ENCODE results near the gene METTL16. TPM values are rescaled to one million over a fixed set of nuclear protein-coding genes. Genes with fewer than 3 reads are reported as not detected.

The METTL16 gene
- polyA plus RNA-seq, 1 experiment: 16.9 TPM

GRCh38 chr17:2369551-2370210, 142.0 kb downstream of the METTL16 start:
- CTCF ChIA-PET: interaction anchor here (0.9 to 2.1 kb wide), 4 partner anchors 13 to 47 kb away, joined by 3 to 13 read pairs (median 6); no protein-coding TSS in a partner anchor
- no peaks in the 10 kb centered on the region for H3K27me3 ChIP-seq (ENCODE audit: control insufficient read depth, insufficient read depth, low read length)
- H3K4me3 ChIP-seq (ENCODE audit: low read depth, low read length): no peak overlapping the region
- H3K27ac ChIP-seq (ENCODE audit: low read depth, low read length): no peak overlapping the region
- H3K9me3 ChIP-seq (ENCODE audit: control insufficient read depth, insufficient read depth, low read length): no peaks in the 10 kb centered on the region
- POLR2A ChIA-PET: interaction anchor here (1.0 to 1.3 kb wide), 2 partner anchors 11 to 13 kb away, joined by 3 to 4 read pairs; no protein-coding TSS in a partner anchor
- TF ChIP-seq CTCF (IDR thresholded peaks at IDR 0.05; ENCODE audit: low read depth, low read length): 0 out of 2 replicates have a peak, but pooled peaks have one; percentile 15
- no peak for DNase-seq (ENCODE audit: low read depth, low spot score)

GRCh38 chr17:2369039-2369438, 142.6 kb downstream of the METTL16 start:
- DNase-seq (ENCODE audit: low read depth, low spot score): no peak
- no peak overlapping the region for H3K4me3 ChIP-seq (ENCODE audit: low read depth, low read length)
- no peak overlapping the region for H3K27ac ChIP-seq (ENCODE audit: low read depth, low read length)
- ChIA-PET CTCF (interaction anchor here (1.2 to 1.9 kb wide), 2 partner anchors 16 to 47 kb away, joined by 3 to 10 read pairs; no protein-coding TSS in a partner anchor), POLR2A (interaction anchor here (1.0 to 1.5 kb wide), 2 partner anchors 13 to 33 kb away, joined by 4 to 5 read pairs; partner anchors contain the start of gene TSR1)
- H3K9me3 ChIP-seq (ENCODE audit: control insufficient read depth, insufficient read depth, low read length): no peaks in the 10 kb centered on the region
- H3K27me3 ChIP-seq (ENCODE audit: control insufficient read depth, insufficient read depth, low read length): no peaks in the 10 kb centered on the region
- TF ChIP-seq CTCF (IDR thresholded peaks at IDR 0.05; ENCODE audit: low read depth, low read length): no peak

GRCh38 chr17:2368359-2368758, 143.3 kb downstream of the METTL16 start:
- DNase-seq (ENCODE audit: low read depth, low spot score): no peak
- ChIA-PET POLR2A (interaction anchor here (0.6 to 1.5 kb wide), 3 partner anchors 14 to 312 kb away, joined by 4 to 5 read pairs (median 4); partner anchors contain the start of gene TSR1), CTCF (interaction anchor here (1.2 to 2.2 kb wide), 4 partner anchors 14 to 48 kb away, joined by 3 to 10 read pairs (median 5); no protein-coding TSS in a partner anchor)
- Histone ChIP-seq H3K27me3 (ENCODE audit: control insufficient read depth, insufficient read depth, low read length) (no peaks in the 10 kb centered on the region), H3K4me3 (ENCODE audit: low read depth, low read length) (no peak overlapping the region), H3K9me3 (ENCODE audit: control insufficient read depth, insufficient read depth, low read length) (no peaks in the 10 kb centered on the region), H3K27ac (ENCODE audit: low read depth, low read length) (no peak overlapping the region)
- TF ChIP-seq CTCF (IDR thresholded peaks at IDR 0.05; ENCODE audit: low read depth, low read length): no peak

- DNase-seq (ENCODE audit: low read depth, low spot score): no peak
- ChIA-PET POLR2A (no interaction called here), CTCF (interaction anchor here (0.5 to 2.2 kb wide), 7 partner anchors 14 to 1108 kb away, joined by 3 to 5 read pairs (median 4); no protein-coding TSS in a partner anchor)
- no peaks in the 10 kb centered on the region for H3K9me3 ChIP-seq (ENCODE audit: control insufficient read depth, insufficient read depth, low read length)
- H3K4me3 ChIP-seq (ENCODE audit: low read depth, low read length): no peak overlapping the region
- TF ChIP-seq CTCF (IDR thresholded peaks at IDR 0.05; ENCODE audit: low read depth, low read length): peak; percentile 39
- no peaks in the 10 kb centered on the region for H3K27me3 ChIP-seq (ENCODE audit: control insufficient read depth, insufficient read depth, low read length)
- H3K27ac ChIP-seq (ENCODE audit: low read depth, low read length): no peak overlapping the region
These were observed 144.8 kb downstream of the METTL16 start for GRCh38 chr17:2366747-2367494.

Small RNAs within 50 kb of the gene (small RNA-seq; reads per million reads assigned to genes)
- gene AC006435.3 (ENCODE audit: insufficient read length, low read depth) (not detected), gene AC006435.4 (ENCODE audit: insufficient read length, low read depth) (not detected), gene AC006435.5 (ENCODE audit: insufficient read length, low read depth) (not detected)

Other genes with a start within 250 kb of the METTL16 start
- gene SMG6, start 208.1 kb downstream of the METTL16 start, polyA plus RNA-seq (2011; rRNA removed): 27.3 and 41.3 TPM in 2 replicates
- 22.7 and 27.3 TPM in 2 replicates for gene SRR, start 207.9 kb downstream of the METTL16 start, polyA plus RNA-seq (2011; rRNA removed)
- gene TSR1, start 175.4 kb downstream of the METTL16 start, polyA plus RNA-seq (2011; rRNA removed): 15.1 and 15.5 TPM in 2 replicates
- 19.7 and 29.5 TPM in 2 replicates for gene SGSM2, start 174.4 kb downstream of the METTL16 start, polyA plus RNA-seq (2011; rRNA removed)
- gene MNT, start 110.8 kb downstream of the METTL16 start, polyA plus RNA-seq (2011; rRNA removed): 2.2 and 2.8 TPM in 2 replicates
- 91.7 and 111 TPM in 2 replicates for gene PAFAH1B1, start 81.8 kb upstream of the METTL16 start, polyA plus RNA-seq (2011; rRNA removed)
- gene CLUH, start 199.9 kb upstream of the METTL16 start, polyA plus RNA-seq (2011; rRNA removed): 7.1 and 9.0 TPM in 2 replicates
- not detected in 2 replicates for gene CCDC92B, start 237.8 kb upstream of the METTL16 start, polyA plus RNA-seq (2011; rRNA removed)